Cerebellar cortex (tissue), 1 donor: ENCODE results near the gene UBP1.
"Not testable (repeated sequence)": the region's sequence is repeated elsewhere in the genome, so short reads cannot be mapped to it uniquely, and the experiment has no call there.

Experiments used
- DNase-seq: peaks from one replicate; pipeline ENCODE4 v3.0.0-alpha.2; 2015; ENCODE audit warnings: low spot score

The UBP1 gene

GRCh38 chr3:33440328-33441224 lies at the start of gene UBP1:
Gene UBP1 (minus strand): TSS chr3:33440405. CDS start chr3:33439848, 557 bp downstream.
- peak; percentile 100 for DNase-seq

- DNase-seq, result no peak
Measured at GRCh38 chr3:33488683-33489082, 48.5 kb upstream of the UBP1 start.

- no peak for DNase-seq
Measured at GRCh38 chr3:33488246-33488645, 48.0 kb upstream of the UBP1 start.

GRCh38 chr3:33482111-33482521 lies 41.9 kb upstream of the UBP1 start:
- DNase-seq, result no peak

GRCh38 chr3:33474896-33475295 lies 34.7 kb upstream of the UBP1 start:
- DNase-seq, result no peak

- DNase-seq, result no peak
Measured at GRCh38 chr3:33473813-33474212, 33.6 kb upstream of the UBP1 start.

- DNase-seq, result no peak
Measured at GRCh38 chr3:33467786-33468185, 27.6 kb upstream of the UBP1 start.

GRCh38 chr3:33461097-33461496 lies 20.9 kb upstream of the UBP1 start:
- no peak for DNase-seq

- DNase-seq, result not testable (repeated sequence)
Measured at GRCh38 chr3:33459577-33459976, 19.4 kb upstream of the UBP1 start.

- no peak for DNase-seq
Measured at GRCh38 chr3:33458446-33458845, 18.2 kb upstream of the UBP1 start.

- DNase-seq, result no peak
Measured at GRCh38 chr3:33456756-33457155, 16.6 kb upstream of the UBP1 start.

- no peak for DNase-seq
Measured at GRCh38 chr3:33453331-33453761, 13.1 kb upstream of the UBP1 start.

- not testable (repeated sequence) for DNase-seq
Measured at GRCh38 chr3:33451994-33452393, 11.8 kb upstream of the UBP1 start.

GRCh38 chr3:33447958-33448357 lies 7.8 kb upstream of the UBP1 start:
- no peak for DNase-seq

- not testable (repeated sequence) for DNase-seq
Measured at GRCh38 chr3:33447256-33447625, 7.0 kb upstream of the UBP1 start.

GRCh38 chr3:33442190-33442589 lies 2.0 kb upstream of the UBP1 start:
- no peak for DNase-seq

- DNase-seq, result no peak
Measured at GRCh38 chr3:33441225-33441976, 1.2 kb upstream of the UBP1 start.

GRCh38 chr3:33439546-33440327 lies 468 bp downstream of the UBP1 start:
- DNase-seq, result no peak

GRCh38 chr3:33438881-33439545 lies 1.2 kb downstream of the UBP1 start:
- DNase-seq, result no peak

- DNase-seq, result no peak
Measured at GRCh38 chr3:33438284-33438668, 1.9 kb downstream of the UBP1 start.

GRCh38 chr3:33437556-33438283 lies 2.5 kb downstream of the UBP1 start:
- no peak for DNase-seq
